ENCODE data around the gene NDRG3. TPM values are rescaled to one million over a fixed set of nuclear protein-coding genes. Genes with fewer than 3 reads are reported as not detected.
A peak's percentile ranks its signal among the peaks of the same experiment; 100 is the strongest.

NDRG3 gene
- total RNA-seq, 1 experiment from 2014 or later = 30.1 TPM

DNA sequence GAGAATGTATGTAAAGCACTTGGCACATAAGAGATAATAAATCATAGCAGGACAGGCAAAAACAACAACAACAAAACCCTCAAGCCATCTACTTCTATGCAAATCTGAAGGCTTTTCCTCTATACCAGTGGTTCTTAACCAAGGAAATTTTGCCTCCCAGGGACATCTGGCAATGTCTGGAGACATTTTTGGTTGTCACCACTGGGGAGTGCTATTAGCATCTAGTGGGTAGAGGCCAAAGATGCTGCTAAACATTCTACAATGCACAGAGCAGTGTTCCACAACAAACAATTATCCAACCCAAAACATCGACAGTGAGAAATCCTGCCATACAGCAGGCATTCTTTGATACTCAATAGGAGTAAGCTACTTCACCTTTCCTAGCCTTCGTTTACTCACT, 28.2 kb downstream of the NDRG3 start:
- H2AFZ ChIP-seq (ENCODE audit: low read length) = no peak overlapping the region
- H3K79me2 ChIP-seq (ENCODE audit: low read length) = no peaks in the 10 kb centered on the region
- no peak overlapping the region for H3K27ac ChIP-seq (ENCODE audit: low read length)
- peak; percentile 50 for DNase-seq
- intact Hi-C loops (cut with micrococcal nuclease) = loop anchor here (1.0 kb wide), 1 partner anchor 37 kb away; no protein-coding TSS in a partner anchor
- H3K27me3 ChIP-seq (ENCODE audit: low read length) = no peaks in the 10 kb centered on the region
- no TSS peak for BruUV-seq (replicated peaks)
- no peaks in the 10 kb centered on the region for H3F3A ChIP-seq (ENCODE audit: low read length, unreplicated experiment)
- CTCF ChIA-PET = no interaction called here
- POLR2A ChIA-PET (ENCODE audit: unreplicated experiment) = no interaction called here
- no peaks in the 10 kb centered on the region for H4K20me1 ChIP-seq (ENCODE audit: low read length)
- no peak for TF ChIP-seq EZH2 (IDR thresholded peaks at IDR 0.05; ENCODE audit: low read length, unreplicated experiment)
- TF ChIP-seq, protein P1, sequence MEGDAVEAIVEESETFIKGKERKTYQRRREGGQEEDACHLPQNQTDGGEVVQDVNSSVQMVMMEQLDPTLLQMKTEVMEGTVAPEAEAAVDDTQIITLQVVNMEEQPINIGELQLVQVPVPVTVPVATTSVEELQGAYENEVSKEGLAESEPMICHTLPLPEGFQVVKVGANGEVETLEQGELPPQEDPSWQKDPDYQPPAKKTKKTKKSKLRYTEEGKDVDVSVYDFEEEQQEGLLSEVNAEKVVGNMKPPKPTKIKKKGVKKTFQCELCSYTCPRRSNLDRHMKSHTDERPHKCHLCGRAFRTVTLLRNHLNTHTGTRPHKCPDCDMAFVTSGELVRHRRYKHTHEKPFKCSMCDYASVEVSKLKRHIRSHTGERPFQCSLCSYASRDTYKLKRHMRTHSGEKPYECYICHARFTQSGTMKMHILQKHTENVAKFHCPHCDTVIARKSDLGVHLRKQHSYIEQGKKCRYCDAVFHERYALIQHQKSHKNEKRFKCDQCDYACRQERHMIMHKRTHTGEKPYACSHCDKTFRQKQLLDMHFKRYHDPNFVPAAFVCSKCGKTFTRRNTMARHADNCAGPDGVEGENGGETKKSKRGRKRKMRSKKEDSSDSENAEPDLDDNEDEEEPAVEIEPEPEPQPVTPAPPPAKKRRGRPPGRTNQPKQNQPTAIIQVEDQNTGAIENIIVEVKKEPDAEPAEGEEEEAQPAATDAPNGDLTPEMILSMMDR (conservative IDR thresholded peaks at IDR 0.05; ENCODE audit: low read depth, low read length) = peak; percentile 65
- no peaks in the 10 kb centered on the region for H3K9me3 ChIP-seq (ENCODE audit: low read length)
- H3K9ac ChIP-seq (ENCODE audit: low read length) = no peak overlapping the region
- H3K4me3 ChIP-seq (ENCODE audit: low read length) = no peak overlapping the region
- no peaks in the 10 kb centered on the region for H3K9me2 ChIP-seq (replicated peaks; ENCODE audit: low read length)
- peaks cover 3% of the 10 kb centered on the region; the same call in 1 of the 2 replicates for H3K36me3 ChIP-seq (ENCODE audit: low read depth, low read length)
- H3K4me2 ChIP-seq (ENCODE audit: low read length) = no peak overlapping the region
- H3K4me1 ChIP-seq (ENCODE audit: insufficient read depth, low read length) = no peaks in the 10 kb centered on the region
- peak; percentile 64 for ATAC-seq

DNA sequence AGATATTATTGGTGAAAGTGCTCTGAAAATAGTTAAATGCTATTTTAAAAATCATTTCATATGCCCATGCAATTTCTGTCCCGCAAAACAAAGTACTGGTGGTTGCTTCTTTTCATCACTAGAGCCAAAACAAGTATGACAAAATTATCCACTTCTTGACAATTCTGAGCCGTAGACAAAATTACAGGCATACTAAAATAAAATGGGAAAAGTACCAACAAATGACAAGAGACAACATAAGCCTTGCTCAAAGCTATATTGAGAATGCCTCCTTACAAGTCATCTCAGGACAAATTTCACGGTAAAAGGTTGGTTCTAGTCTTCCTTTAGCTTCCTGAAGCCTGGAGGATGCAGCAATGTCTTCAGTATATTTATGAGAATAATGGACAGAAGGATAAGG, 28.9 kb downstream of the NDRG3 start:
- no peak overlapping the region for H3K9ac ChIP-seq (ENCODE audit: low read length)
- intact Hi-C loops (cut with micrococcal nuclease) = loop anchor here (1.0 kb wide), 1 partner anchor 37 kb away; no protein-coding TSS in a partner anchor
- CTCF ChIA-PET = no interaction called here
- H3K4me1 ChIP-seq (ENCODE audit: insufficient read depth, low read length) = no peaks in the 10 kb centered on the region
- H3K27me3 ChIP-seq (ENCODE audit: low read length) = no peaks in the 10 kb centered on the region
- H3K9me3 ChIP-seq (ENCODE audit: low read length) = no peaks in the 10 kb centered on the region
- H3K4me2 ChIP-seq (ENCODE audit: low read length) = no peak overlapping the region
- H2AFZ ChIP-seq (ENCODE audit: low read length) = no peak overlapping the region
- no peaks in the 10 kb centered on the region for H4K20me1 ChIP-seq (ENCODE audit: low read length)
- H3K4me3 ChIP-seq (ENCODE audit: low read length) = no peak overlapping the region
- no peaks in the 10 kb centered on the region for H3K9me2 ChIP-seq (replicated peaks; ENCODE audit: low read length)
- TF ChIP-seq EZH2 (IDR thresholded peaks at IDR 0.05; ENCODE audit: low read length, unreplicated experiment) (no peak), EZH2phosphoT487 (IDR thresholded peaks at IDR 0.05; ENCODE audit: borderline replicate concordance, low read length) (no peak)
- TF ChIP-seq, protein P1 (conservative IDR thresholded peaks at IDR 0.05; ENCODE audit: low read depth, low read length) = no peak
- DNase-seq (no peak), ATAC-seq (no peak)
- POLR2A ChIA-PET (ENCODE audit: unreplicated experiment) = no interaction called here
- no peaks in the 10 kb centered on the region for H3F3A ChIP-seq (ENCODE audit: low read length, unreplicated experiment)
- no peaks in the 10 kb centered on the region for H3K79me2 ChIP-seq (ENCODE audit: low read length)
- H3K27ac ChIP-seq (ENCODE audit: low read length) = no peak overlapping the region
- peaks cover 3% of the 10 kb centered on the region; the same call in 1 of the 2 replicates for H3K36me3 ChIP-seq (ENCODE audit: low read depth, low read length)
- no TSS peak for BruUV-seq (replicated peaks)

DNA sequence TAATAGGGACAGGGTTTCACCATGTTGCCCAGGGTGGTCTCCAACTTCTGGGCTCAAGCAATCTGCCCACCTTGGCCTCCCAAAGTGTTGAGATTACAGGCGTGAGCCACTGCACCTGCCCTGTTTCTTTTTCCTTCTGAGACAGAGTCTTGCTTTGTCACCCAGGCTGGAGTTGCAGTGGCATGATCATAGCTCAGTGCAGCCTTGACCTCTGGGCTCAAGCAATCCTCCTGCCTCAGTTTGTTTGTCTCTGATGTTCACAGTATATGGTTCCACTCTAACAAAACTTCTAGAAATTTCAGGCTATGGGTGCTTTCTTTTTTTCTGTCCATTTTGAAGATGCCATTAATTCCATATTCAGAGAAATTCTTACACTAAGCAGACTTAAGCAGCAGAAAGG, 33.1 kb downstream of the NDRG3 start:
- no peaks in the 10 kb centered on the region for H4K20me1 ChIP-seq (ENCODE audit: low read length)
- H3K36me3 ChIP-seq (ENCODE audit: low read depth, low read length) = no peaks in the 10 kb centered on the region
- no peaks in the 10 kb centered on the region for H3K9me2 ChIP-seq (replicated peaks; ENCODE audit: low read length)
- no peaks in the 10 kb centered on the region for H3K9me3 ChIP-seq (ENCODE audit: low read length)
- no peak for DNase-seq
- ChIA-PET CTCF (no interaction called here), POLR2A (ENCODE audit: unreplicated experiment) (no interaction called here)
- H3K27ac ChIP-seq (ENCODE audit: low read length) = no peak overlapping the region
- H3K27me3 ChIP-seq (ENCODE audit: low read length) = no peaks in the 10 kb centered on the region
- TF ChIP-seq EZH2phosphoT487 (IDR thresholded peaks at IDR 0.05; ENCODE audit: borderline replicate concordance, low read length) = no peak
- TF ChIP-seq EZH2 (IDR thresholded peaks at IDR 0.05; ENCODE audit: low read length, unreplicated experiment) = no peak
- TF ChIP-seq, protein P1 (conservative IDR thresholded peaks at IDR 0.05; ENCODE audit: low read depth, low read length) = no peak
- intact Hi-C loops (cut with micrococcal nuclease) = no loop called here
- H3K79me2 ChIP-seq (ENCODE audit: low read length) = no peaks in the 10 kb centered on the region
- ATAC-seq = no peak
- H3K4me1 ChIP-seq (ENCODE audit: insufficient read depth, low read length) = no peaks in the 10 kb centered on the region
- no peak overlapping the region for H3K4me2 ChIP-seq (ENCODE audit: low read length)
- no TSS peak for BruUV-seq (replicated peaks)
- no peak overlapping the region for H3K9ac ChIP-seq (ENCODE audit: low read length)
- H3K4me3 ChIP-seq (ENCODE audit: low read length) = no peak overlapping the region
- no peak overlapping the region for H2AFZ ChIP-seq (ENCODE audit: low read length)
- no peaks in the 10 kb centered on the region for H3F3A ChIP-seq (ENCODE audit: low read length, unreplicated experiment)

Data from PC-3 (cell line).